Measurements from ENCODE around the gene CHRDL2.
"Not testable (repeated sequence)": the region's sequence is repeated elsewhere in the genome, so short reads cannot be mapped to it uniquely, and the experiment has no call there.

CHRDL2 gene

DNA sequence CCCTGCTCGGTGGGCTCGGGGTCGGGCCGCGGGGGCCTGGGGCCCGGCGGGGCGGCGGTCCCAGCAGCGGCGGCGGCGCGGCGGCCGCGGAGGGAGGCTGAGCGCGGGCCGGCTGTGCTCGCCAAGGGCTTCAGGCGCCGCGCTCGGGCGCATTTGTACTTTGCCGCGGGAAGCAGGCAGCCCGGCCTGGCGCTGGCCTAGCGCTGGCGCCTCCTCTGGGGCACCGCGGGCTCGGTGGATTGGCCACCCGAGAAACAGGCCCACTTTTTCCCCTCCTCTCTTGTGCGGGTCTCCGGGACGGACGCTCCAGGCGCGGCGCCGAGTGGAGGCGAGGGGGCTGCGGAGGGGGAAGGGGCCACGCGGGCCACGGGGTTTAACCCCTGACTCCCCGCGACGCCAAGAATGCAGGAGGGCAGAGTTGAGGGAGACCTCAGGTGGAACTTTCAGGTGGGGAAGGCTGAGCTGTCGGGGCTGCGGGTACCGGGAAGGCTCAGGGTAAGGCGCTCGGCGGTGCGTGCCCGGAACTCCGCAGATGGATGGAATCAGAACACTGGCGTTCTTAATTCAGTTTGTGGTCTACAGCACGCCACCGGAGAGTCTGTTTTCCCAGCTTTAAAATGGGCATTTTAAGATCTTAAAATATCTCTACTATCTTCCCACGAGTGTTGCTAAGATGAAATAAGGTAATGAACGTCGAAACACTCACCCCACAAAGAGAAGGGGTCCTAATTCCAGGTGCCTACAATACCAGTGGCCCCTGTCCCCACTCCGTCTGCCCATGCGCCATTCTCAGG is at the start of gene CHRDL2:
TSS of gene CHRDL2 (minus strand) at position 126 of the 794 bp plus-strand sequence. CDS start 538 bp downstream, outside the sequence.
- DNase-seq = no peak

- no peak for DNase-seq
Measured at GRCh38 chr11:74780248-74781005, 49.2 kb upstream of the CHRDL2 start.

DNA sequence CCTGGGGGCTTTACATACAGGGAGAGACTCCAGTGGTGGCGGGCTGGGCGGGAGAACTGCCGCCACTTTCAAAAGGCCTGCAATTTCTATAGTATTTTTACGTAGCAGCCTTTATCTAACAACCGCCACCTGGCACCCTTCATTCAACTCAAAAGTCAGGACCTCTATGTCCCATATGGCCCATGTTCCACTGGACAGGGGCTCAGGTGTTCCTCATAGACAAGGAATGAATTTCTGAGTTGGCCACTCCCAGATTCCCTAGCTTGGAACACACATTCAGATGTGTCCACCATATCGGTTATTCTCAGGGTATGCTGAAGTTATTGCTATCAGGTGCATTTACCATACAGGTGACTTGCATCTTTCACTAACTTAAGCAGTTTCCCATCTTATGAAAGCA is 47.4 kb upstream of the CHRDL2 start:
- no peak for DNase-seq

GRCh38 chr11:74777877-74778276 is 46.7 kb upstream of the CHRDL2 start:
- no peak for DNase-seq

DNA sequence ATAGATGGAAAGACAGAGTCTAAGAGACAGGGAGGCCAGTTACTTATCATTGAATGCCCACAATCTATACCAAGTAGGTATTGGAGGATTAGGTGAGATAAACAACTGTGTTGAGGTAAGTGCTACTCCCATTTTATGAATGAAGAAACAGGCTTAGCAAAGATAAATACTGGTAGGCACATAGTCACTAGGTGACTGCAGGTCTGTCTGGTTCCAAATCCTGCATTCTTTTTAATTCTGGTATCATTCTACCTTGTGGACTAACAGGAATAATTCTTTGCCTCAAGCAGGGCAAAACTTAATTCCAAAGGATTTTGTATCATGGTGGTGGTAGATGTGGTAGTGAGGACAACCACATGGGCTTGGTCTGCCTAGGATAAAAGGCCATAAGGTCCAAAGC is 45.8 kb upstream of the CHRDL2 start:
- DNase-seq = no peak

- no peak for DNase-seq
Measured at GRCh38 chr11:74776546-74776945, 45.3 kb upstream of the CHRDL2 start.

- no peak for DNase-seq
Measured at GRCh38 chr11:74775762-74776161, 44.5 kb upstream of the CHRDL2 start.

DNA sequence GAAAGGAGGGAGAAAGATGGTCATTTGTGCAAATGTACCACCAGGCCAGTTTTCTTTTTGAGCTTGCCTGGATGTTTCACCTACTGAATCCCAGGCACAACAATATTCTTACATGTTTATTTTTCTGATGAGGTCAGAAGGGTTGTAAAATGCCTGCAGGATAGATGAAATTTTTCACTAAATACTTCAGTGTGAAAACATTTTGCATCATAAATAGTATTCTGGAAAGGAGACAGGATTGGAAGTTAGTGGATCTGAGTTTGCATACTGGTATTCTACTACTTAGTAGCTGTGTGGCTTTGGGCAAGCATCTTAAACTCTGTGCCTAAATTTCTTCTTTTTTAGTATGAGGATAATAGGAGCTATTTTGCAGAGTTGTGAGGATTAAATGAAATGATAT is 42.2 kb upstream of the CHRDL2 start:
- DNase-seq = no peak

DNA sequence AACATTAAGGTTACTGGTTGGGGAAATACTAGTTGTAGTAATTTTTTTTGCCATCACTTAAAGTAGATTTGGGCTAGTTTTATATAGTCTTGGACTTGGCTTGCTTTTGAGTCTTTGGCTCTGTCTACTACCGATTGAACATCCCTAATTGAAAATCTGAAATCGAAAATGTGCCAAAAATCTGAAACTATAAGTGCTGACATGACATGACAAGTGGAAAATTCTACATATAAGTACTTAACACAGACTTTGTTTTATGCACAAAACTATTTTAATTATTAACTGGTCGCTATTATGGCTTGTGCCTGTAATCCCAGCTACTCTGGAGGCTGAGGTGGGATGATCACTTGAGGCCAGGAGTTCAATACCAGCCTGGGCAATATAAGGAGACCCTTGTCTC is 39.9 kb upstream of the CHRDL2 start:
- DNase-seq = no peak

DNA sequence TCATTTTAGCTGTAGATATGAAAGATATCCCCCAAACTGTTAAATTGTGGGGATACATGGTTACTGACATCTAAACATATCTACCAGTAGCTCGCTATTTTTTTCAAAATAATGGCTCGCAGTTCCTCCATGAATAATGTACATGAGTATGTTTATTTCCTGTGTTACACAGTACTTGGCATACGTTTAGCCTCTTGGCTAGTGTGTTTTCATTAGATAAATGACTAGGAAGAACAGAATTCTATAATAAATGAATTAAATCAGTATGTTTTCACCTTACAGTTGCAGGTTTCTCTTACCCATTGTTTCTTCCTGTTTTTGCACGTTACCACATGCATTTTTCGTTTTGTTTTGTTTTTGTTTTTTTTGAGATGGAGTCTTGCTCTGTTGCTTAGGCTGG is 39.2 kb upstream of the CHRDL2 start:
- DNase-seq = no peak

DNA sequence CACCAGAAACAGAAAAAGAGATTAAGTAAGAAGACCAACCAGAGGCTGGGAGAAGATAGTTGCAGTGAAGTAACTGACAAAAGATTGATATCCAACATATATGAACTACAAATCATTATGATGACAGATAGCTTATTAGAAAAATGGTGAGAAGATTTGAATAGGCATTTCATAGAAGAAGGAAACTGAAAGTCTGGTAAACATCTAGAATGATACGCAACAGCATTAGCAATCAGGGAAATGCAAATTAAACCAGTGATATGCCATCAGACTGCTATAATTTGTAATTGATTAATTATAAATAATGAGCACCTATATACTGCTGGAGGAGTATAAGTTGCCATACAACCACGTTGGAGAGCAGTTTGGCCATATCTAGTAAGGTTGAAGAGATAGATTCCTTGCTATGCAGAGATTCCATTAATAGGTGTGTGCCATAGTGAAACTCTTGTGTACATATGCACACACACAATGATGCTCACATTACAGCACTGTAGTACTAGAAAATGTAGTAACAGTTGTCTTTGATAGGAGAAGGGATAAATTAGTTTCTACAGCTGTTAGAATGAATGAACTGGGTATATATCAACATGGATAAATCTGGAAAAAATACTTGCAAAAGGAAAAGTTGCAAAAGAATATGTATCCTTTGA is 38.0 kb upstream of the CHRDL2 start:
- no peak for DNase-seq

GRCh38 chr11:74768172-74768651 is 37.0 kb upstream of the CHRDL2 start:
- DNase-seq = not testable (repeated sequence)

DNA sequence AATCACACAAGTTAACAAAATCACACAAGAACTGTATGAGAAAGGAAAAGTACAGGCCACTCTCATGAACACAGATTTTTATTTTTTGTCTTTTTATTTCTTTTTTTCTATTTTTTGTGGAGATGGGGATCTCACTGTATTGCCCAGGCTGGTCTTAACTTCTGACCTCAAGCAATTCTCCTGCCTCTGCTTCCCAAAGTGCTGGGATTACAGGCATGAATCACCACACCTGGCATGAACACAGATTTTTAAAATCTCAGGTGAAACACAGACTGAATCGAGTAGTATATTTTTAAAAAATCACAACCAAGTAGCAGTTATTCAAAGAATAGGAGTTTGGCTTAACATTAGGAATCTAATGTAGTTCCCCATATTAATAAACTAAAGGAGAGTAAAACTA is 35.7 kb upstream of the CHRDL2 start:
- no peak for DNase-seq

GRCh38 chr11:74756571-74756970 is 25.3 kb upstream of the CHRDL2 start:
- DNase-seq = no peak

DNA sequence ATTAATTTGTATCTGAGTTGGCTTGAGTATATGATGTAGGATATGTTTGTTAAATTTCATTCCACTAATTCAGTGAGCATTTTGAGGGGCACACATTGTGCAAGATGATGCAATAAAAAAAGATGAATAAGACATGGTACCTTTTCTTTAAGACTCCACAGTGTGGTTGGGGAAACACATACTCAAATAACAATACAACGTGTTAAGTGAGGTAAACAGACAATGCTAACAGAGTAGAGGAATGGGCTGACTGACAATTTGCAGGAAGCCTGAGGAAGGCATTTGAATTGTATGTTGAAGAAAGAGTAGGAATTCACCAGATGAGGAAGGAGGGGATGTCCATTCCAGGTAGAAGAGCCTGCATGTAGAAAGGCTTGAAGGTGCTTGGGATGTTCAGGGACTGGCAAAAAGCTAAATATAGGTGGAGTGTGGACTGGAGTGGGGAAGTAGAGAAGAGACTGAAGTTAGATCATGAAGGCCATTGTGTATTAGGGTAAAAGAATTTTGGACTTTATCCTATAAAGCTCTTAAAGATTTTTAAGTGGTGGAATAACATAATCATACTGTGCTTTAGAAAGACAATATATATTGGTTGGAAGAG is 24.3 kb upstream of the CHRDL2 start:
- no peak for DNase-seq

GRCh38 chr11:74754507-74755252 is 23.5 kb upstream of the CHRDL2 start:
- DNase-seq = no peak

DNA sequence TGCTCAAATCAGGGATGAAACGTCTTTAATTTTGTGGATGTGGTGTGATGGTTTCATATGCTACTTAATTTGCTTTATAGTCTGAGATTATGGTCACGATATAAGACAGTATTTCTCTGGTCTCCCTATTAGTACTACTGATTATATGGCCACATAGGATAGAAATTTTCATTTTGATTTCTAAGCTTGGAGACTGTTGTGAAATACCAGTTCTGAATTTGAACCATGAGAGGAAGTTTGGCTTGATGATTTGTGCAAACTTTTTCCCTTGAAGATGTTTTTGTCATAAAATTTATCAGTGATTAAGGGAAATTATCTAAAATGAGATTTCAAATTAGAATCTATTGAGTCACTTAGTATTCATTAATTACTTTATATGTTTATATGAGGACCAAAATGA is 20.1 kb upstream of the CHRDL2 start:
- no peak for DNase-seq

DNA sequence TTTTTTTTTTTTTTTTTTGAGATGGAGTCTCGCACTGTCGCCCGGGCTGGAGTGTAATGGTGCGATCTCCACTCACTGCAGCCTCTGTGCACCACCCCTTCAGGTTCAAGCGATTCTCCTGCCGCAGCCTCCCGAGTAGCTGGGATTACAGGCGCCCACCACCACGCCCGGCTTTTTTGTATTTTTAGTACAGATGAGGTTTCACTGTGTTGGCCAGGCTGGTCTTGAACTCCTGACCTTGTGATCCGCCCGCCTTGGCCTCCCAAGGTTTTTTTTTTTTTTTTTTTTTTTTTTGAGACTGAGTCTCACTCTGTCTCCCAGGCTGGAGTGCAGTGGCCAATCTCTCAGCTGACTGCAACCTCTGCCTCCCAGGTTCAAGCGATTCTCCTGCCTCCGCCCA is 19.4 kb upstream of the CHRDL2 start:
- DNase-seq = not testable (repeated sequence)

- DNase-seq = no peak
Measured at GRCh38 chr11:74749965-74750296, 18.7 kb upstream of the CHRDL2 start.

- DNase-seq = peak; percentile 45
Measured at GRCh38 chr11:74749127-74749964, 18.1 kb upstream of the CHRDL2 start.

All from NCI-H526 treated with DMSO at 0.1 percent for 48 hours (cell line).